CD14-positive monocyte (primary cell): ENCODE results near the gene SLC1A7. TPM values are rescaled to one million over a fixed set of nuclear protein-coding genes. Genes with fewer than 3 reads are reported as not detected.

Source experiments
- DNase-seq, 3 donors: peaks; one replicate each; pipeline ENCODE4 v3.0.0-alpha.2; 2011 to 2022
- H2AFZ ChIP-seq: 2 replicates; pipeline ENCODE4 v1.6.0; 2012; ENCODE audit warnings: mild to moderate bottlenecking, low read depth, low read length, inconsistent platforms; ENCODE audit not compliant: insufficient read depth, poor library complexity, severe bottlenecking
- H3K27ac ChIP-seq, 2 donors: 1 replicate in 1 of 2; 2 replicates in 1 of 2; pipeline ENCODE4 v1.5.1; 2012 to 2013; ENCODE audit warnings: low read length in 2 of 2, control low read depth in 1 of 2, inconsistent platforms in 1 of 2, low read depth in 1 of 2, mild to moderate bottlenecking in 1 of 2
- H3K27me3 ChIP-seq, 2 donors: one replicate each; pipeline versions ENCODE4 v1.6.0 to v1.6.1; 2011 to 2013; ENCODE audit warnings: low read length in 2 of 2; ENCODE audit not compliant: control insufficient read depth in 2 of 2, insufficient read depth in 2 of 2
- H3K36me3 ChIP-seq, 2 donors: replicated peaks in 1 of 2; 1 replicate in 1 of 2; 2 replicates in 1 of 2; pipeline versions ENCODE4 v1.5.1 to v1.6.1; 2012 to 2013; ENCODE audit warnings: low read length in 2 of 2, control low read depth in 1 of 2, inconsistent platforms in 1 of 2, mild to moderate bottlenecking in 1 of 2; ENCODE audit not compliant: insufficient read depth in 2 of 2, control insufficient read depth in 1 of 2
- H3K4me1 ChIP-seq, 2 donors: 1 replicate in 1 of 2; 2 replicates in 1 of 2; pipeline versions ENCODE4 v1.5.1 to v1.6.1; 2012 to 2013; ENCODE audit warnings: low read length in 2 of 2, control low read depth in 1 of 2, inconsistent platforms in 1 of 2, mild to moderate bottlenecking in 1 of 2, moderate library complexity in 1 of 2; ENCODE audit not compliant: insufficient read depth in 2 of 2, control insufficient read depth in 1 of 2
- H3K4me2 ChIP-seq: replicated peaks from 2 replicates; pipeline ENCODE3; 2012; ENCODE audit warnings: low read length, moderate library complexity, mild to moderate bottlenecking; ENCODE audit not compliant: poor library complexity, severe bottlenecking; ENCODE audit errors: extremely low read depth
- H3K4me3 ChIP-seq, 3 experiments: fragments of 200-600 bp in 1 of 3; sonication (generic) in 1 of 3; replicated peaks in 1 of 3; 1 replicate in 2 of 3; 2 replicates in 1 of 3; pipeline ENCODE4 v1.5.1; 2011 to 2013; ENCODE audit warnings: low read length in 3 of 3, mild to moderate bottlenecking in 3 of 3, control low read depth in 2 of 3, low read depth in 2 of 3, inconsistent platforms in 1 of 3, moderate library complexity in 1 of 3
- H3K79me2 ChIP-seq: 2 replicates; pipeline ENCODE4 v1.6.0; 2012; ENCODE audit warnings: mild to moderate bottlenecking, control low read depth, inconsistent platforms, low read length, moderate library complexity; ENCODE audit not compliant: insufficient read depth
- H3K9ac ChIP-seq: 2 replicates; pipeline ENCODE4 v1.6.0; 2017; ENCODE audit warnings: low read length, mild to moderate bottlenecking; ENCODE audit not compliant: insufficient read depth, poor library complexity, severe bottlenecking
- H3K9me3 ChIP-seq, 2 donors: replicated peaks in 1 of 2; 1 replicate in 1 of 2; 2 replicates in 1 of 2; pipeline versions ENCODE4 v1.5.1 to v1.6.1; 2012 to 2013; ENCODE audit warnings: low read length in 2 of 2, control low read depth in 1 of 2; ENCODE audit not compliant: control insufficient read depth in 1 of 2, insufficient read depth in 1 of 2
- H4K20me1 ChIP-seq: 2 replicates; pipeline ENCODE4 v1.6.0; 2012; ENCODE audit warnings: mild to moderate bottlenecking, low read length, control low read depth, moderate library complexity; ENCODE audit not compliant: insufficient read depth
- H3K27ac Mint-ChIP-seq, 7 donors: one replicate each; pipeline ENCODE4 v1.8.0; 2020; ENCODE audit warnings: mild to moderate bottlenecking in 7 of 7, mixed read lengths in 7 of 7, moderate library complexity in 6 of 7, inconsistent platforms in 2 of 7
- H3K27me3 Mint-ChIP-seq, 3 donors: one replicate each; pipeline ENCODE4 v1.8.0; 2021 to 2022; ENCODE audit warnings: low read depth in 3 of 3, mild to moderate bottlenecking in 3 of 3, mixed read lengths in 3 of 3, moderate library complexity in 3 of 3, inconsistent platforms in 1 of 3
- H3K36me3 Mint-ChIP-seq, 2 donors: one replicate each; pipeline ENCODE4 v1.8.0; 2020; ENCODE audit warnings: mixed read lengths in 2 of 2, inconsistent platforms in 1 of 2, mild to moderate bottlenecking in 1 of 2
- H3K4me1 Mint-ChIP-seq: one replicate; pipeline ENCODE4 v1.8.0; 2020; ENCODE audit warnings: mild to moderate bottlenecking, mixed read lengths
- H3K4me3 Mint-ChIP-seq, 2 donors: one replicate each; pipeline ENCODE4 v1.8.0; 2020; ENCODE audit warnings: mild to moderate bottlenecking in 2 of 2, mixed read lengths in 2 of 2, moderate library complexity in 1 of 2
- H3K9me3 Mint-ChIP-seq, 7 donors: one replicate each; pipeline ENCODE4 v1.8.0; 2020 to 2022; ENCODE audit warnings: mixed read lengths in 7 of 7, mild to moderate bottlenecking in 6 of 7, moderate library complexity in 6 of 7, inconsistent platforms in 2 of 7
- WGBS: methylation state at CpG from one replicate; pipeline ENCODE4 v1.1.5; 2013; ENCODE audit warnings: missing lambda C conversion rate; ENCODE audit not compliant: insufficient coverage; 5-methylcytosine and 5-hydroxymethylcytosine counted together
- intact Hi-C, 2 donors: fragments of 100-400 bp; cut with micrococcal nuclease; formaldehyde crosslinking; loops; one replicate each; pipeline versions ENCODE4 v1.15.0 to v1.15.1; 2023
- polyA plus RNA-seq, 3 donors: library from polyadenylated mRNA; depleted of rRNA in 1 of 3; unstranded in 2 of 3; stranded (reverse) in 1 of 3; fragments of 300-500 nt in 2 of 3; fragments of >200 nt in 1 of 3; fragmentation: Illumina TruSeq in 2 of 3; gene quantifications; 1 replicate in 2 of 3; 2 replicates in 1 of 3; pipeline ENCODE4 v1.2.3, GENCODE V29; 2012 to 2021
- TF ChIP-seq, protein P1 (sequence below): fragments of 200-600 bp; IDR thresholded peaks from one replicate; pipeline ENCODE4 v1.8.0; 2022; ENCODE audit warnings: antibody characterized with exemption, mild to moderate bottlenecking

SLC1A7 gene
- polyA plus RNA-seq, 3 donors, result not detected

GRCh38 chr1:53122961-53123413 lies 19.5 kb downstream of the SLC1A7 start:
- Histone ChIP-seq H3K9ac (no peak overlapping the region), H3K27me3 (no peaks in the 10 kb centered on the region), H3K4me3 (no peak overlapping the region), H3K27ac (no peak overlapping the region), H2AFZ (no peak overlapping the region), H4K20me1 (no peaks in the 10 kb centered on the region), H3K4me2 (no peak overlapping the region), H3K9me3 (no peaks in the 10 kb centered on the region), H3K36me3 (no peaks in the 10 kb centered on the region), H3K79me2 (no peaks in the 10 kb centered on the region), H3K4me1 (no peaks in the 10 kb centered on the region)
- Mint-ChIP-seq H3K4me3 (no peak overlapping the region), H3K27ac (no peak overlapping the region), H3K36me3 (no peaks in the 10 kb centered on the region), H3K27me3 (peaks cover 3 to 9% (median 5%) of the 10 kb centered on the region in 3 donors), H3K9me3 (no peaks in the 10 kb centered on the region), H3K4me1 (no peaks in the 10 kb centered on the region)
- TF ChIP-seq, protein P1, sequence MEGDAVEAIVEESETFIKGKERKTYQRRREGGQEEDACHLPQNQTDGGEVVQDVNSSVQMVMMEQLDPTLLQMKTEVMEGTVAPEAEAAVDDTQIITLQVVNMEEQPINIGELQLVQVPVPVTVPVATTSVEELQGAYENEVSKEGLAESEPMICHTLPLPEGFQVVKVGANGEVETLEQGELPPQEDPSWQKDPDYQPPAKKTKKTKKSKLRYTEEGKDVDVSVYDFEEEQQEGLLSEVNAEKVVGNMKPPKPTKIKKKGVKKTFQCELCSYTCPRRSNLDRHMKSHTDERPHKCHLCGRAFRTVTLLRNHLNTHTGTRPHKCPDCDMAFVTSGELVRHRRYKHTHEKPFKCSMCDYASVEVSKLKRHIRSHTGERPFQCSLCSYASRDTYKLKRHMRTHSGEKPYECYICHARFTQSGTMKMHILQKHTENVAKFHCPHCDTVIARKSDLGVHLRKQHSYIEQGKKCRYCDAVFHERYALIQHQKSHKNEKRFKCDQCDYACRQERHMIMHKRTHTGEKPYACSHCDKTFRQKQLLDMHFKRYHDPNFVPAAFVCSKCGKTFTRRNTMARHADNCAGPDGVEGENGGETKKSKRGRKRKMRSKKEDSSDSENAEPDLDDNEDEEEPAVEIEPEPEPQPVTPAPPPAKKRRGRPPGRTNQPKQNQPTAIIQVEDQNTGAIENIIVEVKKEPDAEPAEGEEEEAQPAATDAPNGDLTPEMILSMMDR, result no peak
- intact Hi-C loops, result no loop called here
- DNase-seq, result no peak
- WGBS, result 88% methylated on average over 4 of the region's 7 CpGs

GRCh38 chr1:53122201-53122885 lies 20.1 kb downstream of the SLC1A7 start:
- Histone ChIP-seq H3K79me2 (no peaks in the 10 kb centered on the region), H3K9ac (no peak overlapping the region), H3K27ac (no peak overlapping the region), H3K4me3 (no peak overlapping the region), H3K4me1 (no peaks in the 10 kb centered on the region), H2AFZ (no peak overlapping the region), H3K4me2 (no peak overlapping the region), H4K20me1 (no peaks in the 10 kb centered on the region), H3K9me3 (no peaks in the 10 kb centered on the region), H3K27me3 (no peaks in the 10 kb centered on the region), H3K36me3 (no peaks in the 10 kb centered on the region)
- no peak for DNase-seq
- H3K27me3 Mint-ChIP-seq, result peaks cover 3 to 9% (median 5%) of the 10 kb centered on the region in 3 donors
- no peaks in the 10 kb centered on the region for H3K9me3 Mint-ChIP-seq
- H3K4me3 Mint-ChIP-seq, result no peak overlapping the region
- TF ChIP-seq, protein P1, result no peak
- WGBS, result 90% methylated on average over 8 of the region's 10 CpGs
- H3K4me1 Mint-ChIP-seq, result no peaks in the 10 kb centered on the region
- no peaks in the 10 kb centered on the region for H3K36me3 Mint-ChIP-seq
- H3K27ac Mint-ChIP-seq, result peak overlapping the region in 1 of 7 donors; percentile 44
- intact Hi-C loops, result no loop called here
